ENCODE results near the gene KRTAP4-12. TPM values are rescaled to one million over a fixed set of nuclear protein-coding genes. Genes with fewer than 3 reads are reported as not detected.
"Not testable (repeated sequence)": the region's sequence is repeated elsewhere in the genome, so short reads cannot be mapped to it uniquely, and the experiment has no call there.

Gene KRTAP4-12
- total RNA-seq, 1 experiment from 2014 or later: not detected

GRCh38 chr17:41104386-41105038, 19.5 kb downstream of the KRTAP4-12 start:
- H3K79me2 ChIP-seq (ENCODE audit: insufficient read depth, low read length); RAD21 ChIA-PET (ENCODE audit: low non-redundant PET in 1 of 2, low total read pairs in 2 of 2, uncharacterized antibody in 2 of 2, unreplicated experiment in 2 of 2); CTCF ChIA-PET; H2AFZ ChIP-seq (ENCODE audit: low read depth, low read length, poor library complexity, severe bottlenecking); H4K20me1 ChIP-seq (ENCODE audit: insufficient read depth); H3K9me3 ChIP-seq (ENCODE audit: control insufficient read depth in 1 of 2, insufficient read depth in 1 of 2, low read depth in 1 of 2, low read length in 2 of 2); POLR2A ChIA-PET; H3K9me2 ChIP-seq (ENCODE audit: insufficient read depth); H3K27me3 ChIP-seq (ENCODE audit: insufficient read depth, low read length); intact Hi-C loops (cut with micrococcal nuclease); DNase-seq (ENCODE audit: low read depth, low spot score): not testable (repeated sequence)
- peaks cover 0 to 16% of the 10 kb centered on the region in 2 experiments; a peak in 2 of 4 replicates for H3K36me3 ChIP-seq (ENCODE audit: control insufficient read depth in 1 of 2, insufficient read depth in 2 of 2, low read length in 2 of 2)
- peak; percentile 85 for ATAC-seq
- peak overlapping the region; percentile 50 for H3K9ac ChIP-seq (ENCODE audit: low read length)
- H3K4me2 ChIP-seq (ENCODE audit: low read length): peak overlapping the region; percentile 59
- TF ChIP-seq FOSL1 (IDR thresholded peaks at IDR 0.05; ENCODE audit: low read depth) (peak; percentile 47; the same call in 1 of the 2 replicates), JUND (IDR thresholded peaks at IDR 0.05) (peak; percentile 56)
- TSS peak; percentile 97 for BruUV-seq (replicated peaks)
- H3K27ac ChIP-seq (ENCODE audit: low read depth, low read length): peak overlapping the region; percentile 75
- H3K4me3 ChIP-seq (replicated peaks in 1 of 2; ENCODE audit: low read depth in 1 of 2, low read length in 2 of 2): peak overlapping the region; percentile 28 to 44
- H3K4me1 ChIP-seq (ENCODE audit: control insufficient read depth in 1 of 2, insufficient read depth in 2 of 2, low read length in 2 of 2): peaks cover 13 to 52% of the 10 kb centered on the region in 2 experiments

- H4K20me1 ChIP-seq (ENCODE audit: insufficient read depth): no peaks in the 10 kb centered on the region
- no peaks in the 10 kb centered on the region for H3K9me2 ChIP-seq (ENCODE audit: insufficient read depth)
- H2AFZ ChIP-seq (ENCODE audit: low read depth, low read length, poor library complexity, severe bottlenecking): no peak overlapping the region
- H3K27me3 ChIP-seq (ENCODE audit: insufficient read depth, low read length): no peaks in the 10 kb centered on the region
- peaks cover 0 to 16% of the 10 kb centered on the region in 2 experiments; a peak in 2 of 4 replicates for H3K36me3 ChIP-seq (ENCODE audit: control insufficient read depth in 1 of 2, insufficient read depth in 2 of 2, low read length in 2 of 2)
- H3K4me1 ChIP-seq (ENCODE audit: control insufficient read depth in 1 of 2, insufficient read depth in 2 of 2, low read length in 2 of 2): peaks cover 13 to 52% of the 10 kb centered on the region in 2 experiments
- H3K27ac ChIP-seq (ENCODE audit: low read depth, low read length): peak overlapping the region; percentile 75; the same call in 1 of the 2 replicates
- intact Hi-C loops (cut with micrococcal nuclease): no loop called here
- H3K4me2 ChIP-seq (ENCODE audit: low read length): peak overlapping the region; percentile 59
- ATAC-seq (no peak), DNase-seq (ENCODE audit: low read depth, low spot score) (no peak)
- peaks cover 0 to 5% of the 10 kb centered on the region in 2 experiments; a peak in 1 of 4 replicates for H3K9me3 ChIP-seq (ENCODE audit: control insufficient read depth in 1 of 2, insufficient read depth in 1 of 2, low read depth in 1 of 2, low read length in 2 of 2)
- RAD21 ChIA-PET (ENCODE audit: low non-redundant PET in 1 of 2, low total read pairs in 2 of 2, uncharacterized antibody in 2 of 2, unreplicated experiment in 2 of 2): no interaction called here
- peak overlapping the region; percentile 45 for H3K9ac ChIP-seq (ENCODE audit: low read length)
- CTCF ChIA-PET: no interaction called here
- no peak overlapping the region for H3K4me3 ChIP-seq (replicated peaks in 1 of 2; ENCODE audit: low read depth in 1 of 2, low read length in 2 of 2)
- BruUV-seq (replicated peaks): no TSS peak
- no peaks in the 10 kb centered on the region for H3K79me2 ChIP-seq (ENCODE audit: insufficient read depth, low read length)
- TF ChIP-seq TCF7L2 (IDR thresholded peaks at IDR 0.05; ENCODE audit: borderline replicate concordance, extremely low read depth, insufficient read depth, insufficient read length): no peak
- TF ChIP-seq CBX3 (IDR thresholded peaks at IDR 0.05; ENCODE audit: low read depth): no peak
- no peak for TF ChIP-seq ELF1 (IDR thresholded peaks at IDR 0.05; ENCODE audit: borderline replicate concordance, low read depth)
- TF ChIP-seq SP1 (IDR thresholded peaks at IDR 0.05; ENCODE audit: low read depth): no peak
- TF ChIP-seq ZNF274 (IDR thresholded peaks at IDR 0.05; ENCODE audit: low read depth, low read length): no peak
- no peak for TF ChIP-seq JUND (IDR thresholded peaks at IDR 0.05)
- TF ChIP-seq YY1 (IDR thresholded peaks at IDR 0.05; ENCODE audit: extremely low read depth, insufficient replicate concordance, low read depth, low read length): no peak
- no peak for TF ChIP-seq EGR1 (IDR thresholded peaks at IDR 0.05; ENCODE audit: low read depth)
- no peak for TF ChIP-seq SIN3A (IDR thresholded peaks at IDR 0.05; ENCODE audit: low read depth)
- TF ChIP-seq ZBTB33 (IDR thresholded peaks at IDR 0.05; ENCODE audit: extremely low read depth, insufficient replicate concordance, low read length): no peak
- no peak for TF ChIP-seq CEBPB (IDR thresholded peaks at IDR 0.05; ENCODE audit: low read depth)
- TF ChIP-seq REST (IDR thresholded peaks at IDR 0.05; ENCODE audit: low read depth): no peak
- TF ChIP-seq SRF (IDR thresholded peaks at IDR 0.05; ENCODE audit: low read depth): no peak
- POLR2A ChIA-PET: no interaction called here
Measured at GRCh38 chr17:41103896-41104295, 20.1 kb downstream of the KRTAP4-12 start.
